Nephron (organoid): ENCODE results near the gene RAP1GAP2.

Source experiments
- H3K27ac Mint-ChIP-seq, 3 experiments: 2 replicates each; pipeline ENCODE4 v1.8.0; 2020; ENCODE audit warnings: mixed read lengths in 3 of 3, mild to moderate bottlenecking in 2 of 3, moderate library complexity in 1 of 3
- H3K27me3 Mint-ChIP-seq: 2 replicates; pipeline ENCODE4 v1.8.0; 2021; ENCODE audit warnings: low read depth, mild to moderate bottlenecking, moderate library complexity, mixed read lengths
- H3K36me3 Mint-ChIP-seq: 2 replicates; pipeline ENCODE4 v1.8.0; 2020; ENCODE audit warnings: low read depth, mixed read lengths
- H3K4me1 Mint-ChIP-seq: 2 replicates; pipeline ENCODE4 v1.8.0; 2020; ENCODE audit warnings: mixed read lengths
- H3K4me3 Mint-ChIP-seq, 3 experiments: 2 replicates each; pipeline ENCODE4 v1.8.0; 2020; ENCODE audit warnings: mild to moderate bottlenecking in 3 of 3, mixed read lengths in 3 of 3, moderate library complexity in 2 of 3
- H3K9me3 Mint-ChIP-seq: 2 replicates; pipeline ENCODE4 v1.8.0; 2020; ENCODE audit warnings: mixed read lengths
- CTCF ChIP-seq, 3 experiments: fragments of 200-600 bp; sonication (generic); IDR thresholded peaks; one replicate each; pipeline ENCODE4 v1.5.0; 2021; ENCODE audit warnings: antibody characterized with exemption in 3 of 3; ENCODE audit not compliant: unreplicated experiment in 3 of 3

RAP1GAP2 gene

GRCh38 chr17:2933606-2934005, 137.4 kb downstream of the RAP1GAP2 start:
- H3K4me1 Mint-ChIP-seq, result peaks cover 18% of the 10 kb centered on the region
- no peak overlapping the region for H3K4me3 Mint-ChIP-seq
- no peaks in the 10 kb centered on the region for H3K9me3 Mint-ChIP-seq
- H3K36me3 Mint-ChIP-seq, result no peaks in the 10 kb centered on the region
- TF ChIP-seq CTCF (IDR thresholded peaks at IDR 0.05; ENCODE audit: unreplicated experiment in 3 of 3), result no peak
- peaks cover 10% of the 10 kb centered on the region for H3K27me3 Mint-ChIP-seq
- H3K27ac Mint-ChIP-seq, result no peak overlapping the region

GRCh38 chr17:2935632-2936031, 139.4 kb downstream of the RAP1GAP2 start:
- Mint-ChIP-seq H3K27me3 (peaks cover 5% of the 10 kb centered on the region), H3K4me3 (no peak overlapping the region), H3K27ac (no peak overlapping the region), H3K4me1 (peaks cover 18% of the 10 kb centered on the region), H3K9me3 (no peaks in the 10 kb centered on the region), H3K36me3 (no peaks in the 10 kb centered on the region)
- no peak for TF ChIP-seq CTCF (IDR thresholded peaks at IDR 0.05; ENCODE audit: unreplicated experiment in 3 of 3)

- Mint-ChIP-seq H3K4me1 (peaks cover 13% of the 10 kb centered on the region), H3K9me3 (no peaks in the 10 kb centered on the region), H3K36me3 (no peaks in the 10 kb centered on the region), H3K27me3 (peaks cover 5% of the 10 kb centered on the region), H3K27ac (no peak overlapping the region), H3K4me3 (no peak overlapping the region)
- TF ChIP-seq CTCF (IDR thresholded peaks at IDR 0.05; ENCODE audit: unreplicated experiment in 3 of 3), result no peak
Measured at GRCh38 chr17:2936351-2936750, 140.1 kb downstream of the RAP1GAP2 start.

GRCh38 chr17:2936771-2937321, 140.6 kb downstream of the RAP1GAP2 start:
- H3K9me3 Mint-ChIP-seq, result no peaks in the 10 kb centered on the region
- H3K4me1 Mint-ChIP-seq, result peaks cover 8% of the 10 kb centered on the region
- H3K27ac Mint-ChIP-seq, result no peak overlapping the region
- H3K36me3 Mint-ChIP-seq, result no peaks in the 10 kb centered on the region
- no peak for TF ChIP-seq CTCF (IDR thresholded peaks at IDR 0.05; ENCODE audit: unreplicated experiment in 3 of 3)
- H3K4me3 Mint-ChIP-seq, result no peak overlapping the region
- H3K27me3 Mint-ChIP-seq, result peaks cover 5% of the 10 kb centered on the region

- peaks cover 4% of the 10 kb centered on the region for H3K4me1 Mint-ChIP-seq
- H3K27ac Mint-ChIP-seq, result no peak overlapping the region
- H3K9me3 Mint-ChIP-seq, result no peaks in the 10 kb centered on the region
- no peak for TF ChIP-seq CTCF (IDR thresholded peaks at IDR 0.05; ENCODE audit: unreplicated experiment in 3 of 3)
- H3K27me3 Mint-ChIP-seq, result peaks cover 5% of the 10 kb centered on the region
- H3K36me3 Mint-ChIP-seq, result no peaks in the 10 kb centered on the region
- H3K4me3 Mint-ChIP-seq, result no peak overlapping the region
Measured at GRCh38 chr17:2937331-2938003, 141.2 kb downstream of the RAP1GAP2 start.
